ENCODE measurements around the gene MMD. TPM values are rescaled to one million over a fixed set of nuclear protein-coding genes. Genes with fewer than 3 reads are reported as not detected.

Gene MMD
- total and polyA plus RNA-seq, 2 donors (not counting 1 experiment from before 2014, with no cell fraction given) = 19.2 to 29.4 TPM

- no peaks in the 10 kb centered on the region for H3K79me2 ChIP-seq (ENCODE audit: control insufficient read depth, insufficient read depth, low read length)
- no peaks in the 10 kb centered on the region for H3K36me3 ChIP-seq (replicated peaks in 1 of 2; ENCODE audit: control extremely low read depth in 1 of 2, control insufficient read depth in 1 of 2, extremely low read depth in 1 of 2, insufficient read depth in 2 of 2, low read length in 1 of 2)
- no peaks in the 10 kb centered on the region for H3K4me1 ChIP-seq (ENCODE audit: control insufficient read depth in 2 of 2, insufficient read depth in 2 of 2, low read length in 2 of 2)
- WGBS (ENCODE audit: insufficient coverage) = 97% methylated on average over 8 of the region's 8 CpGs
- no peak overlapping the region for H3K4me3 ChIP-seq (ENCODE audit: control extremely low read depth in 1 of 5, extremely low read depth in 1 of 5, insufficient read depth in 1 of 5, low read depth in 2 of 5, low read length in 4 of 5)
- no peak for DNase-seq
- H3K9ac ChIP-seq (ENCODE audit: low read length) = no peak overlapping the region
- H3K9me3 ChIP-seq (ENCODE audit: control extremely low read depth in 1 of 3, control insufficient read depth in 2 of 3, insufficient read depth in 1 of 3, low read length in 2 of 3) = no peaks in the 10 kb centered on the region
- CTCF ChIA-PET = no interaction called here
- H3K4me2 ChIP-seq (replicated peaks; ENCODE audit: low read depth, low read length, poor library complexity, severe bottlenecking) = no peak overlapping the region
- no peak for ATAC-seq (ENCODE audit: low read depth)
- H3K27ac ChIP-seq (ENCODE audit: low read length in 2 of 2) = no peak overlapping the region
- H3K27me3 ChIP-seq (replicated peaks in 1 of 4; ENCODE audit: control extremely low read depth in 1 of 4, control insufficient read depth in 3 of 4, insufficient read depth in 4 of 4, low read length in 3 of 4) = no peaks in the 10 kb centered on the region
- Mint-ChIP-seq H3K4me3 (no peak overlapping the region), H3K4me1 (no peaks in the 10 kb centered on the region), H3K9me3 (ENCODE audit: insufficient read depth) (no peaks in the 10 kb centered on the region), H3K27me3 (peaks cover 13% of the 10 kb centered on the region), H3K27ac (no peak overlapping the region)
- no peak for TF ChIP-seq EZH2 (IDR thresholded peaks at IDR 0.05; ENCODE audit: borderline replicate concordance, insufficient read depth, low read depth, low read length, poor library complexity, severe bottlenecking)
- TF ChIP-seq, protein P1, sequence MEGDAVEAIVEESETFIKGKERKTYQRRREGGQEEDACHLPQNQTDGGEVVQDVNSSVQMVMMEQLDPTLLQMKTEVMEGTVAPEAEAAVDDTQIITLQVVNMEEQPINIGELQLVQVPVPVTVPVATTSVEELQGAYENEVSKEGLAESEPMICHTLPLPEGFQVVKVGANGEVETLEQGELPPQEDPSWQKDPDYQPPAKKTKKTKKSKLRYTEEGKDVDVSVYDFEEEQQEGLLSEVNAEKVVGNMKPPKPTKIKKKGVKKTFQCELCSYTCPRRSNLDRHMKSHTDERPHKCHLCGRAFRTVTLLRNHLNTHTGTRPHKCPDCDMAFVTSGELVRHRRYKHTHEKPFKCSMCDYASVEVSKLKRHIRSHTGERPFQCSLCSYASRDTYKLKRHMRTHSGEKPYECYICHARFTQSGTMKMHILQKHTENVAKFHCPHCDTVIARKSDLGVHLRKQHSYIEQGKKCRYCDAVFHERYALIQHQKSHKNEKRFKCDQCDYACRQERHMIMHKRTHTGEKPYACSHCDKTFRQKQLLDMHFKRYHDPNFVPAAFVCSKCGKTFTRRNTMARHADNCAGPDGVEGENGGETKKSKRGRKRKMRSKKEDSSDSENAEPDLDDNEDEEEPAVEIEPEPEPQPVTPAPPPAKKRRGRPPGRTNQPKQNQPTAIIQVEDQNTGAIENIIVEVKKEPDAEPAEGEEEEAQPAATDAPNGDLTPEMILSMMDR (IDR thresholded peaks at IDR 0.05) = no peak
- intact Hi-C loops (cut with micrococcal nuclease) = no loop called here
- POLR2A ChIA-PET = no interaction called here
- no peak overlapping the region for H2AFZ ChIP-seq (ENCODE audit: insufficient read depth, low read depth, low read length, poor library complexity, severe bottlenecking)
- no peaks in the 10 kb centered on the region for H4K20me1 ChIP-seq (ENCODE audit: control insufficient read depth, insufficient read depth, low read length, poor library complexity, severe bottlenecking)
Observed at GRCh38 chr17:55381017-55381770, 40.4 kb downstream of the MMD start.

DNA sequence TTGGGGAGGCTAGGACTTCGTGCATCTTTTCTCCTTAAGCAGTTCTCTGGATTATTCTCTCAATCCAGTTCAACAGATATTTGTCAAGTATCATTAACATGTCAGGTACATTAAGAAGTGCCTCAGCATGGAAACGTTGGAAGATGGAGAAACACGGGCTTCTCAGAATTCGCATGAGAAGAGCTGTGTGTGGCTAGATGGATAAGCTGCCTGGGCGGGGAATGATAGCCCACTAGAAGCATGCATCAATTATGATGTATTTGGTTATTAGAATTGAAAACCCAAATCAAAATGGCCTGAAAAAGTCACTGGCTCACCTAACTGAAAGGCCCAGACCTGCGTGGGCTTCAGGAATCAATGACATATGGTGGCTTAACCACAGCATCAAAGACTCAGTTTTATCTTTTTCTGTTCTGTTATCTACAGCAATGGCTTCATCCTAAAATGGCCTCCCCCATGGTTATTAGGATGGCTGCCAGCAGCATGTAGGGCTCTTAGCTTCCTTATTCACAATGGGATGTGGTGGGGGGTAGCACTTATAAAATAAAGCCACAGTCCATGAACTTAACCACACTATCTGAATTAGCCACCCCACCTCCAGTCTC, 43.9 kb downstream of the MMD start:
- H3K36me3 ChIP-seq (replicated peaks in 1 of 2; ENCODE audit: control extremely low read depth in 1 of 2, control insufficient read depth in 1 of 2, extremely low read depth in 1 of 2, insufficient read depth in 2 of 2, low read length in 1 of 2) = no peaks in the 10 kb centered on the region
- no peak overlapping the region for H3K27ac Mint-ChIP-seq
- peaks cover 4% of the 10 kb centered on the region for H3K9me3 Mint-ChIP-seq (ENCODE audit: insufficient read depth)
- no peak overlapping the region for H3K4me3 Mint-ChIP-seq
- intact Hi-C loops (cut with micrococcal nuclease) = no loop called here
- no peak overlapping the region for H3K4me3 ChIP-seq (ENCODE audit: control extremely low read depth in 1 of 5, extremely low read depth in 1 of 5, insufficient read depth in 1 of 5, low read depth in 2 of 5, low read length in 4 of 5)
- H3K9me3 ChIP-seq (ENCODE audit: control extremely low read depth in 1 of 3, control insufficient read depth in 2 of 3, insufficient read depth in 1 of 3, low read length in 2 of 3) = peaks cover 0 to 7% (median 0%) of the 10 kb centered on the region in 3 donors
- no peak overlapping the region for H3K4me2 ChIP-seq (replicated peaks; ENCODE audit: low read depth, low read length, poor library complexity, severe bottlenecking)
- WGBS (ENCODE audit: insufficient coverage) = 92% methylated on average over 4 of the region's 6 CpGs
- ATAC-seq (ENCODE audit: low read depth) (no peak), DNase-seq (no peak)
- CTCF ChIA-PET = no interaction called here
- POLR2A ChIA-PET = no interaction called here
- no peaks in the 10 kb centered on the region for H4K20me1 ChIP-seq (ENCODE audit: control insufficient read depth, insufficient read depth, low read length, poor library complexity, severe bottlenecking)
- H3K27me3 ChIP-seq (replicated peaks in 1 of 4; ENCODE audit: control extremely low read depth in 1 of 4, control insufficient read depth in 3 of 4, insufficient read depth in 4 of 4, low read length in 3 of 4) = no peaks in the 10 kb centered on the region
- no peaks in the 10 kb centered on the region for H3K4me1 Mint-ChIP-seq
- H3K4me1 ChIP-seq (ENCODE audit: control insufficient read depth in 2 of 2, insufficient read depth in 2 of 2, low read length in 2 of 2) = no peaks in the 10 kb centered on the region
- H3K9ac ChIP-seq (ENCODE audit: low read length) = no peak overlapping the region
- peaks cover 15% of the 10 kb centered on the region for H3K27me3 Mint-ChIP-seq
- H3K27ac ChIP-seq (ENCODE audit: low read length in 2 of 2) = no peak overlapping the region
- H2AFZ ChIP-seq (ENCODE audit: insufficient read depth, low read depth, low read length, poor library complexity, severe bottlenecking) = no peak overlapping the region
- H3K79me2 ChIP-seq (ENCODE audit: control insufficient read depth, insufficient read depth, low read length) = no peaks in the 10 kb centered on the region
- no peak for TF ChIP-seq EZH2 (IDR thresholded peaks at IDR 0.05; ENCODE audit: borderline replicate concordance, insufficient read depth, low read depth, low read length, poor library complexity, severe bottlenecking)
- TF ChIP-seq, protein P1 (IDR thresholded peaks at IDR 0.05) = no peak

Measured in B cell (primary cell).